ENCODE data around the gene SCAMP3.

GRCh38 chr1:155293086-155293749 lies 31.1 kb upstream of the SCAMP3 start:
- TF ChIP-seq POLR2AphosphoS5 (IDR thresholded peaks at IDR 0.05), result no peak
- TF ChIP-seq CTCF (IDR thresholded peaks at IDR 0.05; ENCODE audit: poor library complexity, severe bottlenecking), result no peak
